Skeletal muscle satellite cell (primary cell): ENCODE results near the gene FREY1.
A peak's percentile ranks its signal among the peaks of the same experiment; 100 is the strongest.

Experiments used
- H3K27me3 ChIP-seq: 2 replicates; pipeline ENCODE4 v1.7.0; 2013; ENCODE audit warnings: low read length; ENCODE audit not compliant: control insufficient read depth, insufficient read depth
- H3K36me3 ChIP-seq: 2 replicates; pipeline ENCODE4 v1.7.0; 2013; ENCODE audit warnings: mild to moderate bottlenecking, control low read depth, low read length; ENCODE audit not compliant: insufficient read depth
- H3K4me1 ChIP-seq: 2 replicates; pipeline ENCODE4 v1.7.0; 2013; ENCODE audit warnings: low read length; ENCODE audit not compliant: control insufficient read depth, insufficient read depth
- H3K4me2 ChIP-seq: 2 replicates; pipeline ENCODE4 v1.7.0; 2013; ENCODE audit warnings: mild to moderate bottlenecking, low read length
- H3K4me3 ChIP-seq: 2 replicates; pipeline ENCODE4 v1.7.0; 2013; ENCODE audit warnings: low read length
- H3K9ac ChIP-seq: 2 replicates; pipeline ENCODE4 v1.7.0; 2013; ENCODE audit warnings: mild to moderate bottlenecking, low read depth, low read length, moderate library complexity
- H3K9me3 ChIP-seq: replicated peaks from 2 replicates; pipeline ENCODE4 v1.7.0; 2013; ENCODE audit warnings: mild to moderate bottlenecking, control low read depth, low read length

The FREY1 gene

DNA sequence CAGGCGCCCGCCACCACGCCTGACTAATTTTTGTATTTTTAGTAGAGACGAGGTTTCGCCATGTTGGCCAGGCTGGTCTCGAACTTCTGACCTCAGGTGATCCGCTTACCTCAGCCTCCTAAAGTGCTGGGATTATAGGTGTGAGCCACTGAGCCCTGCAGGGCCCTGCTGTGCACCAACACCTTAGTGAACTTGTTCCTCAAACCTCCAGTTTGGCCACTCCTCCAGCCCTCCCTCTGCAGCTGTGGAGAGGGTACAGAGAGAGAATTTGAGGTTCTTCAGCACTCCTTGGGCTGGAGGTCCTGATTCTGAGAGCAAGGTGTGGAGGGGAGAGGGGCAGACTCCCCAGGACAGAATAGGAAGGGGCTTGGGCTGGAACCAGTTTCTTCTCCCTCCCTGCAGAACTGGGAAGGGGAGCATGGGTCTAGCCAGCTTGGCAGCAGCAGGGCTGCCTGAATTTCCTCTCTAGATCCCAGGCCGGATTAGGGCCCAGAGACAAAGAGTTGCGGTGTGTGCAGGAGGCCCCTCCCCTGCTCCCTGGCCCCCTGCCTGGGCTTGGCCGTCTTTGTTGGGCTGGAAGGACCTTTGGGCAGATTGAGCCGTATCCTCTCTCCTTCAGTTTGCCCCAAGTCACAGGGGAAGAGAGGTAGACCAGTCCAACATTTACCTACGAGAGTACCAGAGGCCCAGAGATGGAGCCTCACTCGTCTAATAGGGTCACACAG is 12.9 kb upstream of the FREY1 start:
- Histone ChIP-seq H3K9me3 (no peaks in the 10 kb centered on the region), H3K4me1 (peaks cover 7% of the 10 kb centered on the region), H3K9ac (no peak overlapping the region), H3K27me3 (peaks cover 24% of the 10 kb centered on the region), H3K4me2 (no peak overlapping the region), H3K36me3 (peaks cover 5% of the 10 kb centered on the region), H3K4me3 (no peak overlapping the region)

DNA sequence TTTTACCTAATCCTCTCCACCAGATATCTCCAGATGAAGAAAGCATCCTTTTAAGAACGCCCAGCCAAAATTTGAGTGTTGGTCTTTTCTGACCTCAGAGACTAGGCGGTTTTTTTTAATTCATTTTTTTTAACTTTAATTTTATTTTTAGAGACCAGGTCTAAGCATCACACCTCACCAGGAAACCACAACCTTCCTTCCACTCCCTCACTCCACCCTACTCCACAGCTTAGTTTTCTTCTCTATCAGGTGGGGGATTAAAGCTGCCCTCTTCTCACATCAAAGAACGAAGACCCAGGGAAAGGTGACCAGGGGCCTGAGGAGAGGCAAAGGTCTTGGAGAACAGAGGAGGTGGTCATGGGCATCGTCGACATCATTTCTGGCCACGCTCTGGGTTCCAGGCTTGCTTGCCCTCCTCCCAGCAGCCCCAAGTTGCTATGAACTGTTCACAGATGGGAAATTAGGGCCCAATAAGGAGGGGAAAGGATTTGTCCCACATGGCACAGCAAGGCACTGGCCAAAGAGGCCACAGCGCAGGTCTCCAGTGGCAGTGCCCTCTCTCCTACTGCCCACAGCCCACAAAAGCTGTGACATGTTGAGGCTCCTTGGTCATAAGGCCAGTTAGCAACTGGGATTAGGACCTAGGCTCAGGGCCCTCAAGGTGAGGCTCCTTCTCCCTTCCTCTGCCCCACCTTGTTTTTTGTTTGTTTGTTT is 12.0 kb upstream of the FREY1 start:
- Histone ChIP-seq H3K27me3 (peaks cover 16% of the 10 kb centered on the region), H3K9ac (no peak overlapping the region), H3K9me3 (no peaks in the 10 kb centered on the region), H3K4me2 (peak overlapping the region; percentile 99), H3K4me1 (peaks cover 7% of the 10 kb centered on the region), H3K4me3 (peak overlapping the region; percentile 94), H3K36me3 (peaks cover 14% of the 10 kb centered on the region)

DNA sequence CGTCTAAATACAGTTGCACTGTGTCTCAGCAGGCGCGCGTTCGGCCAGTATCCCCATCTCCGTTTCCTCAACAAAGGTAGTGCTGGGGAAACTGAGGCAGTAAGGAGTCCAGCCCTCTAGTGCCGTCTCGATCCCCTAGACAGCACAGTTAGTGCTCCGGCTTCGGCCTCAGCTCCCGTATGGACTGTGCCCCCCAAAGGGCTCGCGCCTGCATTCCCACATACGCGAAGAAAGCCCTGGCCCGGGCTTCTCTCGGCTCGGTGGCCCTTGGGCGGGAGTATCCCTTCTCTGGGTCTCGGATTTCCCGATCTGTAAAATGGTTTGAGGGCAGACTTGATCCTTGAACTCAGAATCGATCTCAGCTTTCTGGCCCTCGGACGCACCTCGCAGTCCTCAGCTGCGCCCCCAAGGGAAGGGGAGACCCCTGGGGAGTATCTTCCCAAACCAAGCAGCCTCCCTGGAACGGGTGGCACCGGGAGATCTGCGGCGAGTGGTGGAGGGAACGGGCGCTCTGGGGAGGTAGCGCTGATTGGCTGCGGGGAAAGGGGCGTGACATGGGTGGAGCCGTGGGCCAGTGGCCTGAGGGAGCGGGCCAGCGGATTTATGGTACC is 11.4 kb upstream of the FREY1 start:
- peaks cover 7% of the 10 kb centered on the region for H3K4me1 ChIP-seq
- peak overlapping the region; percentile 94 for H3K4me3 ChIP-seq
- H3K27me3 ChIP-seq, result peaks cover 12% of the 10 kb centered on the region
- H3K9ac ChIP-seq, result peak overlapping the region; percentile 97
- H3K36me3 ChIP-seq, result peaks cover 21% of the 10 kb centered on the region
- H3K9me3 ChIP-seq, result no peaks in the 10 kb centered on the region
- peak overlapping the region; percentile 99 for H3K4me2 ChIP-seq

DNA sequence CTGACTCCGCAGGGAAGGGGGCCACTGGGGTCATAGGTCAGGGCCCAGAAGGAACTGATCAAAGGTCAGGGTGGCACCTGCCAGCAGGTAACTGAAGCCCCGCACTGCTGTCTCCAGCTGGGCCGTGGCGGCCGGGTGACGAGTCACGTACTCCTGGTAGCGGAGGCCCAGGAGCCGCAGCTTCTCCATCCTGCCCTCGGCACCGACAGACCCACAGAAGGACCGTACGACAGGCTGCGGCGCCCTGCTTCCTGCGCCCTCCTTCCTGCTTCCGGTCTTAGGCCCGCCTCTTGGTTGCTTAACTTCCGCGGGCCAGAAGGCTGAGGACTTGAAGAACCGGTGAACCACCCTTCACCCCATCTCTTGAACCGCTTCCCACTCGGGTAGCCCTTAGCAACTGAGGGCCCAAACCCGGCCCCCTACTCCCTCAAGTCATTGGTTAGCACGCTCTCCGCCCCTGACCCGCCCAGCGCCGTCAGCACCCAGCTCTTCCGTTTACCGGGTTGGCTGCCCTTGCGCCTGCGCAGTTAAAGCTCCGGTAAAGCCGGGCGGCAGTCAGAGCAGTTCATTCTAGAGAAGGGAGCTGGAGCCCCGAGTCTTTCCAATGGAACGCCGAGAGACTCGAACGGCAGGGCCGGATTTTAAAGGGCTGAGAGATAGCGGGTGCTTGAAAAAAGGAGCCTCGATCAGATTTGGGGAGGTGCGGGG is 10.7 kb upstream of the FREY1 start, which contains the start of gene PEX16:
Gene PEX16 (minus strand): TSS at position 255 of the 708 bp plus-strand sequence. CDS start 66 bp downstream, at position 189.
- H3K27me3 ChIP-seq, result peaks cover 6% of the 10 kb centered on the region
- peaks cover 26% of the 10 kb centered on the region for H3K36me3 ChIP-seq
- H3K9ac ChIP-seq, result peak within 1 kb of the TSS; percentile 97
- H3K4me1 ChIP-seq, result peaks cover 7% of the 10 kb centered on the region
- H3K9me3 ChIP-seq, result no peaks in the 10 kb centered on the region
- peak within 1 kb of the TSS; percentile 99 for H3K4me2 ChIP-seq
- peak within 1 kb of the TSS; percentile 94 for H3K4me3 ChIP-seq

DNA sequence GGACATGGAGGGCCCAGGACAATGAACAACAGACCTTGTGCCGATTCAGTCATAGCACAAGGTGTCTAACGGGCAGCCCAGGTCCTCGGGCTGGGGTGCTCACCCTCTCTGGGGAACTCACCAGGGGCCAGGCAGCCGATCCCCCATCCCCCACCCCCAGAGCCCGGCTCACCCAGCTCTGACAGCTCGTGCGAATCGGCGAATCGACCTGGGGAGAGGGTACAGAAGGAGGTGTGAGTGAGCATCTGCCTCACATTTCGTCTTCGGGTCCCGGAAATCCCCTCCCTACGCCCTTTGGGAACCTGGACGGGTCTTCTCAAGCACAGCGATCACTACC is 10.2 kb upstream of the FREY1 start:
- Histone ChIP-seq H3K9ac (peak overlapping the region; percentile 97), H3K4me1 (peaks cover 5% of the 10 kb centered on the region), H3K9me3 (no peaks in the 10 kb centered on the region), H3K4me2 (peak overlapping the region; percentile 99), H3K27me3 (peaks cover under 1% of the 10 kb centered on the region), H3K36me3 (peaks cover 26% of the 10 kb centered on the region), H3K4me3 (peak overlapping the region; percentile 94)

DNA sequence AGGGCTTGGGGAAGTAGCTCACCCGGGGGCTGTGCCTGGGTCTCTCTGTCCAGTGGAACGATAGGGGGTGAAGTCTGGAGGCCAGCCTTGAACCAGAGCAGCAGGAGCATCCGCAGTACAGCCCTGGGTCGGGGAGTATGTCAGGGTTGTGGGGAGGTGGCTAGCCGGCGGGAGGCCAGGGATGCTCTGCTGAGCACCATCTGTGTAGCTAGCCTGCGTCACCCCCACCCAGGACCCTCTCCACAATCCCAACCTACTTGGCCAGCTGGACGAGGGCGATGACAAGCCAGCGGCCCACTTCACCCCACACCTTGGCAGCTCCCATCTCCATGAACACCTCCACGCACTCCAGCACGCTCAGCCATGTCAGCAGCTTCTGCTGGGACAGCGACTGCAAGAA is 8.4 kb upstream of the FREY1 start:
- no peaks in the 10 kb centered on the region for H3K27me3 ChIP-seq
- no peak overlapping the region for H3K4me2 ChIP-seq
- H3K9ac ChIP-seq, result no peak overlapping the region
- H3K36me3 ChIP-seq, result peaks cover 38% of the 10 kb centered on the region
- no peak overlapping the region for H3K4me3 ChIP-seq
- peaks cover 5% of the 10 kb centered on the region for H3K4me1 ChIP-seq
- no peaks in the 10 kb centered on the region for H3K9me3 ChIP-seq

DNA sequence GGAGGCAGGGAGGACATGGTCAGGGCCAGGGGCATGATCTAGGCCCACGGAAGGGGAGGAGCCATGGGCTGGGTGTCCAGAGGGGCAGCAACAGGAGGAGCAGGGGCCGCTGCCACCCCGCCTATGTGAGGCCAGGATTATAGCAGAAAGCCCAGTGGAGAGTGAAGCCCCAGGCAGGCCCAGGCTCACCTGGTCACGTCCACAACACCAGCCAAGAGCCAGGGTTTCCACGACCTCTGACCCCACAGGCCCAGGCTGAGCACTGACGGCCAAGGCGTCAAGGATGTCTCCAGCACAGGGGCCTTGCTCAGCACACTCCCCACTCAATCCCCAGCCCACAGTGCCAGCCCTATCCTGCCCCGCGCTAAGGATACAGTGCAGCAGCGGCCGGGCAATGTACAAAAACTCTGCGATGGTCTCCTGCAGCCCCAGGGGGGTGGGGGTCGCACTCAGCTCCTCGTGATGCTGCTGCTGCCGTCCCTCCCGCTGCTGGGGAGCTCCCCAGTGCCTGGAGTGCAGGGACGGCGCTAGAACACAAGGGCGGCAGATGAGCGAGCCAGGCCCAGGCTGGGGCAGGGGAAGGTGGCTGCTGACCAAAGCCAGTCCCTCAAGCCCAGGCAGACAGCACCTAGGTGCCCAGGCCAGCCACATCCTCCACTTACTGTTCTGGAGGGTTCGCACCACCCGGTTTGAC is 7.0 kb upstream of the FREY1 start:
- Histone ChIP-seq H3K4me3 (no peak overlapping the region), H3K27me3 (no peaks in the 10 kb centered on the region), H3K4me2 (no peak overlapping the region), H3K9ac (no peak overlapping the region), H3K4me1 (peaks cover 5% of the 10 kb centered on the region), H3K36me3 (peaks cover 46% of the 10 kb centered on the region), H3K9me3 (no peaks in the 10 kb centered on the region)

DNA sequence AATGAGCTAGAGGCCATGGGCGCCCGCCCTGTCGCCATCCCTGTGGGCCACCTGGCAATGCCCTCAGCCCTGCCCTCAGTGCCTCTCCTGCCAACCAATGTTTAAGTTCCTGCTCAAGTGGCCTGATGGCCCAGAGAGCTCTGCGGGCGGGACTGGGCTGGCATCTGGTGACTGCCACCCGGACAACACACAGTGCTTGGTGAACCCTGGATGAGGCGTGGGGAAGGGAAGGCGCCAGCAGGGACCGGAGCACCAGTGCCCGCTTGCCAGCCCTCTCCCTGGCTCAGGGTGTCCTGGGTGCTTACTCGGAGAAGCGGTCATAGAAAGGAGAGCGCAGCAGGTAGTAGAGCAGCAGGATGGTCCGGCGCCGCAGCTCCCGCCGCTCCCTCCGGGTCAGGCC is 6.4 kb upstream of the FREY1 start:
- Histone ChIP-seq H3K4me2 (no peak overlapping the region), H3K27me3 (no peaks in the 10 kb centered on the region), H3K4me3 (no peak overlapping the region), H3K4me1 (peaks cover 5% of the 10 kb centered on the region), H3K36me3 (peaks cover 46% of the 10 kb centered on the region), H3K9me3 (no peaks in the 10 kb centered on the region), H3K9ac (no peak overlapping the region)

DNA sequence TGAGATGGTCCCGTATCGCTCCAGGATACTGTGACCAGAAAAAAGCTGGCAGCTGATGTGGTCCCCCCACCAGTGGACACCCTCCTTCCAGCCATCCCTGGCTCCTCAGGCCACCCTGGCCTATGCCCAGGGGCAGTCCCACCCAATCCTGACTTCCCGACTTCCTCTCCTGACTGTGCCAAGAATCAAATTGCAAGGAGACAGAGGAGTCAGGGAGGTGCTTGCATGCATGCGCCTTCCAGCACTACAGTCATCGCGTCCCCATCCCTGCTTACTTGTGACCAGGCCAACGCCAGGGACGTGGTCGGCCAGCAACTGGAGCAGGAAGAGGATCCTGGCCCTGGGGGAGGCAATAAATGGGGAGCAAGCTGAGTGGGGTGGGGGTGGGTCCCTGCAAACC is 3.6 kb upstream of the FREY1 start:
- Histone ChIP-seq H3K9ac (no peak overlapping the region), H3K4me1 (no peaks in the 10 kb centered on the region), H3K36me3 (peaks cover 46% of the 10 kb centered on the region), H3K4me3 (no peak overlapping the region), H3K9me3 (no peaks in the 10 kb centered on the region), H3K27me3 (no peaks in the 10 kb centered on the region), H3K4me2 (no peak overlapping the region)

DNA sequence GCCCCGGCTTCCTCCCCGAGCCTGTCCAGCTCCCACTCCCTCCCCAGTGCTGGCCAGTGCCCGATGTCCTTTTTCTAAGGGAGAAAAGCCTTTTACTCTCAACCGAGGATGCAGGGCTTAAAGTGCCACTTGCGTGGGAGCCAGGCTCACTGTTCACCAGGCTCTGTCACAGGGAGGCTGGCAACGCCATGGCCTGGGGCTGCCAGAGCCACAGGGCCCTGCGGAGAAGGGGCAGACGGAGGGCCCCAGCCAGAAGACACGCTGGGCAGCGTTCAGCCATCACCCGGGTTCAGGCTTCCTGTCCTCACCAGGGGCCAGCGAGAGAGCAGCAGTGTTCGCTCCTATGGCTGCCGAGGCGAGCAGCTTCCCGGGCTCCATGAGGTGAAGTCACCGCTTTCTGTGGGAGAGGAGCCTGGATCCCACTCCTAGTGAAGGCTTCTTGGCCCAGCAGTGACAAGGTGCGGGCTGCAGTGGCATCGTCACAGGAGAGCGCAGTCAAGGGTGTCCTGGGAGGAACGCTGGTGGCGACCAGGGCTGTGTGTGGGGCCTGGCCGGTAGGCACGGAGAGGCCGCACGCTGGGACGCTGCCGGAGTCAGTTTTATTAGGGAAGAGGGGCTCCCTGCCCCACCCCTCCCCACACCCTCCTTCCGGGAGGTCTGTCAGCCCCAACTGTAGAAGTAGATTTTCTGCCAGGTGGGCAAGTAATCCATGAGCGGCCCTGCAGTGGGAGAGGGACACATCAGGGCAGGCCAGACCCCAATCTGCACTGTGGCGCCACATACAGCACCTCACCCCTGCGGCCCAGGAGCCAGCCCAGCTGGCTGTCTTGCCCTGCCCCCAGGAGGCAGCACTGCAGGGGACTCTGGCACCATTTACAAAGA is 2.8 kb upstream of the FREY1 start:
- Histone ChIP-seq H3K36me3 (peaks cover 39% of the 10 kb centered on the region), H3K4me3 (no peak overlapping the region), H3K4me1 (no peaks in the 10 kb centered on the region), H3K9me3 (no peaks in the 10 kb centered on the region), H3K9ac (no peak overlapping the region), H3K4me2 (no peak overlapping the region), H3K27me3 (no peaks in the 10 kb centered on the region)
